HCT116 (cell line): ENCODE data around the gene EHD1. TPM values are rescaled to one million over a fixed set of nuclear protein-coding genes. Genes with fewer than 3 reads are reported as not detected.

Source experiments
- ATAC-seq: fragments of 200-7000 bp; cut with Tn5 transposase; 2 replicates; pipeline ENCODE4 v1.9.1; 2020; ENCODE audit warnings: mild to moderate bottlenecking, moderate library complexity
- BruUV-seq: library from RNA; stranded (reverse); fragments of 400-500 nt; replicated peaks from 2 replicates; lab custom pipeline; 2021; lab: Mats Ljungman, UMichigan
- CTCF ChIA-PET: fragments of 300-600 bp; sonication (Branson Sonifier 250); formaldehyde crosslinking; loops from one replicate; lab custom pipeline; 2021; ENCODE audit warnings: antibody characterized with exemption; lab: Charles Lee
- POLR2A ChIA-PET: fragments of 300-600, 350-600 bp; sonication (Branson Sonifier 250); formaldehyde crosslinking; loops from one replicate; lab custom pipeline; 2021; ENCODE audit warnings: antibody characterized with exemption; lab: Charles Lee
- RAD21 ChIA-PET, 2 experiments: fragments of 300-600 bp; sonication (Branson Sonifier 250); formaldehyde crosslinking; loops; one replicate each; lab custom pipeline; 2023; ENCODE audit warnings: low total read pairs in 2 of 2; ENCODE audit not compliant: uncharacterized antibody in 2 of 2, unreplicated experiment in 2 of 2, low non-redundant PET in 1 of 2; lab: Charles Lee
- DNase-seq: peaks from one replicate; pipeline ENCODE4 v3.0.0-alpha.2; 2010; ENCODE audit warnings: low read depth, low spot score
- H2AFZ ChIP-seq: fragments of 200-600 bp; shearing (Covaris generic), sonication (generic); 2 replicates; pipeline ENCODE4 v1.6.1; 2017; ENCODE audit warnings: low read depth, mixed run types, mixed read lengths, antibody characterized with exemption, low read length; ENCODE audit not compliant: poor library complexity, severe bottlenecking
- H3K27ac ChIP-seq: 2 replicates; pipeline ENCODE4 v1.5.1; 2012; ENCODE audit warnings: low read depth, low read length
- H3K27me3 ChIP-seq: fragments of 200-600 bp; sonication (generic); 2 replicates; pipeline ENCODE4 v1.6.1; 2016; ENCODE audit warnings: mixed run types, low read length, mixed read lengths; ENCODE audit not compliant: insufficient read depth
- H3K36me3 ChIP-seq, 2 experiments: fragments of 200-500 bp in 1 of 2; fragments of 200-600 bp in 1 of 2; sonication (Bioruptor generic) in 1 of 2; sonication (generic) in 1 of 2; 2 replicates each; pipeline versions ENCODE4 v1.5.1 to v1.6.1; 2014 to 2016; ENCODE audit warnings: low read length in 2 of 2, inconsistent platforms in 1 of 2, mixed read lengths in 1 of 2, mixed run types in 1 of 2; ENCODE audit not compliant: insufficient read depth in 2 of 2, control insufficient read depth in 1 of 2
- H3K4me1 ChIP-seq, 2 experiments: fragments of 200-600 bp in 1 of 2; sonication (generic) in 1 of 2; 2 replicates each; pipeline versions ENCODE4 v1.5.1 to v1.6.1; 2012 to 2017; ENCODE audit warnings: low read length in 2 of 2, inconsistent platforms in 1 of 2, mild to moderate bottlenecking in 1 of 2, mixed read lengths in 1 of 2, mixed run types in 1 of 2, moderate library complexity in 1 of 2; ENCODE audit not compliant: insufficient read depth in 2 of 2, control insufficient read depth in 1 of 2
- H3K4me2 ChIP-seq: fragments of 200-600 bp; sonication (generic); 2 replicates; pipeline ENCODE4 v1.6.1; 2017; ENCODE audit warnings: mixed run types, low read length, mixed read lengths
- H3K4me3 ChIP-seq, 2 experiments: fragments of 200-600 bp in 1 of 2; sonication (generic) in 1 of 2; replicated peaks in 1 of 2; 2 replicates each; pipeline ENCODE4 v1.5.1; 2011 to 2016; ENCODE audit warnings: low read length in 2 of 2, control low read depth in 1 of 2, low read depth in 1 of 2, mild to moderate bottlenecking in 1 of 2, mixed read lengths in 1 of 2, mixed run types in 1 of 2
- H3K79me2 ChIP-seq: fragments of 200-600 bp; sonication (generic); 2 replicates; pipeline ENCODE4 v1.6.1; 2017; ENCODE audit warnings: mild to moderate bottlenecking, mixed run types, low read length, moderate library complexity, mixed read lengths; ENCODE audit not compliant: insufficient read depth
- H3K9ac ChIP-seq: fragments of 200-600 bp; sonication (generic); 2 replicates; pipeline ENCODE4 v1.6.1; 2016; ENCODE audit warnings: low read length, mixed read lengths
- H3K9me2 ChIP-seq: fragments of 200-600 bp; sonication (generic), shearing (Covaris generic); 2 replicates; pipeline ENCODE4 v1.6.1; 2017; ENCODE audit warnings: mixed run types, mild to moderate bottlenecking, moderate library complexity; ENCODE audit not compliant: insufficient read depth
- H3K9me3 ChIP-seq, 2 experiments: fragments of 200-500 bp in 1 of 2; fragments of 200-600 bp in 1 of 2; sonication (Bioruptor generic) in 1 of 2; sonication (generic) in 1 of 2; 2 replicates each; pipeline ENCODE4 v1.6.1; 2014 to 2017; ENCODE audit warnings: low read length in 2 of 2, mixed read lengths in 2 of 2, inconsistent platforms in 1 of 2, low read depth in 1 of 2, mild to moderate bottlenecking in 1 of 2, mixed run types in 1 of 2, moderate library complexity in 1 of 2; ENCODE audit not compliant: control insufficient read depth in 1 of 2, insufficient read depth in 1 of 2
- H4K20me1 ChIP-seq: fragments of 200-600 bp; sonication (generic), shearing (Covaris generic); 2 replicates; pipeline ENCODE4 v1.6.1; 2017; ENCODE audit warnings: mixed run types, mild to moderate bottlenecking, moderate library complexity; ENCODE audit not compliant: insufficient read depth
- ATF3 ChIP-seq: IDR thresholded peaks from 2 replicates; pipeline ENCODE4 v1.6.1; 2012
- CBX3 ChIP-seq: IDR thresholded peaks from 2 replicates; pipeline ENCODE4 v1.6.1; 2012; ENCODE audit warnings: low read depth
- EZH2 ChIP-seq: fragments of 200-600 bp; sonication (generic); IDR thresholded peaks from 2 replicates; pipeline ENCODE4 v1.6.1; 2017; ENCODE audit warnings: antibody characterized with exemption, mixed run types
- EZH2phosphoT487 ChIP-seq: fragments of 200-600 bp; IDR thresholded peaks from 2 replicates; pipeline ENCODE4 v1.6.1; 2018; ENCODE audit warnings: antibody characterized with exemption, borderline replicate concordance
- MAX ChIP-seq: IDR thresholded peaks from 2 replicates; pipeline ENCODE4 v1.6.1; 2012
- POLR2A ChIP-seq: IDR thresholded peaks from 2 replicates; pipeline ENCODE4 v1.7.0; 2011; ENCODE audit warnings: borderline replicate concordance; ENCODE audit not compliant: insufficient read depth, insufficient read length; ENCODE audit errors: extremely low read depth
- POLR2AphosphoS5 ChIP-seq: IDR thresholded peaks from 2 replicates; pipeline ENCODE4 v1.6.1; 2011; ENCODE audit warnings: mild to moderate bottlenecking, low read depth, low read length, moderate library complexity
- RAD21 ChIP-seq: IDR thresholded peaks from 2 replicates; pipeline ENCODE4 v1.6.1; 2012; ENCODE audit warnings: low read depth, mild to moderate bottlenecking
- SP1 ChIP-seq: IDR thresholded peaks from 2 replicates; pipeline ENCODE4 v1.6.1; 2012; ENCODE audit warnings: low read depth
- SRF ChIP-seq: IDR thresholded peaks from 2 replicates; pipeline ENCODE4 v1.6.1; 2012; ENCODE audit warnings: low read depth
- YY1 ChIP-seq: IDR thresholded peaks from 2 replicates; pipeline ENCODE4 v1.6.1; 2011; ENCODE audit warnings: low read length, low read depth, moderate library complexity, mild to moderate bottlenecking; ENCODE audit not compliant: insufficient replicate concordance; ENCODE audit errors: extremely low read depth
- ZBTB33 ChIP-seq: IDR thresholded peaks from 2 replicates; pipeline ENCODE4 v1.6.1; 2011; ENCODE audit warnings: mild to moderate bottlenecking, low read length, moderate library complexity; ENCODE audit not compliant: insufficient replicate concordance; ENCODE audit errors: extremely low read depth
- ZFX ChIP-seq: fragments of 450-650 bp; IDR thresholded peaks from 2 replicates; pipeline ENCODE4 v1.6.1; 2017
- ZNF274 ChIP-seq: fragments of 200-500 bp; sonication (Bioruptor generic); IDR thresholded peaks from 2 replicates; pipeline ENCODE4 v1.6.1; 2014; ENCODE audit warnings: mild to moderate bottlenecking, low read depth, low read length, inconsistent platforms
- intact Hi-C: fragments of 100-400 bp; cut with micrococcal nuclease; formaldehyde crosslinking; loops from 2 replicates; pipeline ENCODE4 v1.10.0; 2022
- total RNA-seq: library from RNA; stranded (reverse); gene quantifications from one replicate; pipeline ENCODE4 v1.2.1, GENCODE V29; 2021; ENCODE audit not compliant: unreplicated experiment

Gene EHD1
- total RNA-seq, 1 experiment from 2014 or later, result 48.1 TPM

GRCh38 chr11:64902102-64902900, 23.9 kb upstream of the EHD1 start:
- Histone ChIP-seq H3K9me2 (no peaks in the 10 kb centered on the region), H2AFZ (no peak overlapping the region), H3K27ac (no peak overlapping the region), H3K9me3 (no peaks in the 10 kb centered on the region), H3K27me3 (no peaks in the 10 kb centered on the region), H3K4me3 (no peak overlapping the region), H3K4me1 (peaks cover 0 to 10% of the 10 kb centered on the region in 2 experiments; a peak in 2 of 4 replicates), H4K20me1 (no peaks in the 10 kb centered on the region), H3K79me2 (no peaks in the 10 kb centered on the region), H3K36me3 (no peaks in the 10 kb centered on the region; a peak in 1 of 4 replicates), H3K4me2 (no peak overlapping the region), H3K9ac (no peak overlapping the region)
- POLR2A ChIA-PET, result no interaction called here
- BruUV-seq, result no TSS peak
- RAD21 ChIA-PET, result no interaction called here
- ATAC-seq (no peak; the same call in 1 of the 2 replicates), DNase-seq (no peak)
- TF ChIP-seq ZNF274, result no peak
- TF ChIP-seq ATF3, result no peak
- TF ChIP-seq ZFX, result no peak
- CTCF ChIA-PET, result no interaction called here
- intact Hi-C loops, result no loop called here

- ChIA-PET CTCF (interaction anchor here (1.4 kb wide), 1 partner anchor 13 kb away, joined by 4 read pairs; no protein-coding TSS in a partner anchor), POLR2A (no interaction called here), RAD21 (no interaction called here)
- Histone ChIP-seq H3K9me3 (no peaks in the 10 kb centered on the region), H3K9me2 (no peaks in the 10 kb centered on the region), H3K4me2 (peak overlapping the region; percentile 30), H3K79me2 (no peaks in the 10 kb centered on the region), H3K27ac (no peak overlapping the region), H2AFZ (no peak overlapping the region), H3K27me3 (no peaks in the 10 kb centered on the region), H3K4me1 (peaks cover 0 to 10% of the 10 kb centered on the region in 2 experiments; a peak in 2 of 4 replicates), H3K9ac (peak overlapping the region; percentile 37), H4K20me1 (no peaks in the 10 kb centered on the region), H3K36me3 (no peaks in the 10 kb centered on the region), H3K4me3 (no peak overlapping the region)
- DNase-seq (no peak), ATAC-seq (0 out of 2 replicates have a peak, but pooled peaks have one; percentile 2)
- no TSS peak for BruUV-seq
- intact Hi-C loops, result no loop called here
- no peak for TF ChIP-seq ZBTB33
- no peak for TF ChIP-seq ATF3
- TF ChIP-seq POLR2A, result no peak
- no peak for TF ChIP-seq YY1
- TF ChIP-seq EZH2phosphoT487, result no peak
- TF ChIP-seq SRF, result no peak
- no peak for TF ChIP-seq RAD21
- no peak for TF ChIP-seq MAX
- TF ChIP-seq SP1, result no peak
- TF ChIP-seq EZH2, result no peak
- no peak for TF ChIP-seq POLR2AphosphoS5
- no peak for TF ChIP-seq CBX3
These were observed 22.4 kb upstream of the EHD1 start for GRCh38 chr11:64900774-64901173.
